B cell (primary cell): ENCODE results near the gene SLC17A1. TPM values are rescaled to one million over a fixed set of nuclear protein-coding genes. Genes with fewer than 3 reads are reported as not detected.

Experiments used
- ATAC-seq: fragments of 200-7000 bp; cut with Tn5 transposase; one replicate; pipeline ENCODE4 v1.10.0; 2021; ENCODE audit warnings: low read depth, mild to moderate bottlenecking, moderate number of reproducible peaks, moderate library complexity
- CTCF ChIA-PET: fragments of 350-600 bp; sonication (Branson Sonifier 250); formaldehyde crosslinking; loops from one replicate; lab custom pipeline; 2021; ENCODE audit warnings: antibody characterized with exemption, inconsistent platforms; lab: Charles Lee
- POLR2A ChIA-PET: fragments of 350-600 bp; sonication (Branson Sonifier 250); formaldehyde crosslinking; loops from one replicate; lab custom pipeline; 2021; ENCODE audit warnings: antibody characterized with exemption; lab: Charles Lee
- DNase-seq: peaks from one replicate; pipeline ENCODE4 v3.0.0; 2013
- H2AFZ ChIP-seq: 2 replicates; pipeline ENCODE4 v1.6.1; 2012; ENCODE audit warnings: mild to moderate bottlenecking, low read depth, low read length; ENCODE audit not compliant: insufficient read depth, poor library complexity, severe bottlenecking
- H3K27ac ChIP-seq, 2 donors: 1 replicate in 1 of 2; 2 replicates in 1 of 2; pipeline ENCODE4 v1.5.1; 2012 to 2013; ENCODE audit warnings: low read length in 2 of 2, mild to moderate bottlenecking in 2 of 2, moderate library complexity in 1 of 2
- H3K27me3 ChIP-seq, 4 experiments: fragments of 200-600 bp in 1 of 4; sonication (generic) in 1 of 4; replicated peaks in 1 of 4; 1 replicate in 2 of 4; 2 replicates in 2 of 4; pipeline versions ENCODE4 v1.6.1 to v1.7.0; 2013 to 2016; ENCODE audit warnings: low read length in 3 of 4, mild to moderate bottlenecking in 2 of 4, mixed read lengths in 1 of 4, moderate library complexity in 1 of 4; ENCODE audit not compliant: insufficient read depth in 4 of 4, control insufficient read depth in 3 of 4; ENCODE audit errors: control extremely low read depth in 1 of 4
- H3K36me3 ChIP-seq, 2 experiments: replicated peaks in 1 of 2; 1 replicate in 1 of 2; 2 replicates in 1 of 2; pipeline versions ENCODE4 v1.6.1 to v1.7.1; 2013; ENCODE audit warnings: low read length in 1 of 2; ENCODE audit not compliant: insufficient read depth in 2 of 2, control insufficient read depth in 1 of 2; ENCODE audit errors: control extremely low read depth in 1 of 2, extremely low read depth in 1 of 2
- H3K4me1 ChIP-seq, 2 donors: fragments of 200-600 bp in 1 of 2; sonication (generic) in 1 of 2; 1 replicate in 1 of 2; 2 replicates in 1 of 2; pipeline versions ENCODE4 v1.5.1 to v1.6.1; 2013 to 2017; ENCODE audit warnings: low read length in 2 of 2; ENCODE audit not compliant: control insufficient read depth in 2 of 2, insufficient read depth in 2 of 2
- H3K4me2 ChIP-seq: replicated peaks from 2 replicates; pipeline ENCODE3; 2012; ENCODE audit warnings: mild to moderate bottlenecking, low read depth, low read length; ENCODE audit not compliant: poor library complexity, severe bottlenecking
- H3K4me3 ChIP-seq, 5 experiments: fragments of 200-600 bp in 1 of 5; sonication (generic) in 1 of 5; 1 replicate in 3 of 5; 2 replicates in 2 of 5; pipeline versions ENCODE4 v1.5.1 to v1.7.0; 2011 to 2016; ENCODE audit warnings: low read length in 4 of 5, mild to moderate bottlenecking in 4 of 5, low read depth in 2 of 5, control low read depth in 1 of 5, moderate library complexity in 1 of 5; ENCODE audit not compliant: insufficient read depth in 1 of 5; ENCODE audit errors: control extremely low read depth in 1 of 5, extremely low read depth in 1 of 5
- H3K79me2 ChIP-seq: fragments of 200-600 bp; sonication (generic); one replicate; pipeline ENCODE4 v1.6.0; 2016; ENCODE audit warnings: low read length; ENCODE audit not compliant: control insufficient read depth, insufficient read depth
- H3K9ac ChIP-seq: fragments of 200-600 bp; sonication (generic); 2 replicates; pipeline ENCODE4 v1.6.1; 2017; ENCODE audit warnings: mild to moderate bottlenecking, low read length, moderate library complexity
- H3K9me3 ChIP-seq, 3 donors: one replicate each; pipeline versions ENCODE4 v1.6.1 to v1.7.1; 2013; ENCODE audit warnings: low read length in 2 of 3; ENCODE audit not compliant: control insufficient read depth in 2 of 3, insufficient read depth in 1 of 3; ENCODE audit errors: control extremely low read depth in 1 of 3
- H4K20me1 ChIP-seq: 2 replicates; pipeline ENCODE4 v1.6.0; 2012; ENCODE audit warnings: mild to moderate bottlenecking, low read length; ENCODE audit not compliant: insufficient read depth, control insufficient read depth, poor library complexity, severe bottlenecking
- H3K27ac Mint-ChIP-seq: one replicate; pipeline ENCODE4 v1.8.0; 2021; ENCODE audit warnings: mixed read lengths
- H3K27me3 Mint-ChIP-seq: one replicate; pipeline ENCODE4 v1.8.0; 2021; ENCODE audit warnings: mixed read lengths
- H3K4me1 Mint-ChIP-seq: one replicate; pipeline ENCODE4 v1.8.0; 2021; ENCODE audit warnings: mixed read lengths
- H3K4me3 Mint-ChIP-seq: one replicate; pipeline ENCODE4 v1.8.0; 2021; ENCODE audit warnings: mixed read lengths
- H3K9me3 Mint-ChIP-seq: one replicate; pipeline ENCODE4 v1.8.0; 2022; ENCODE audit warnings: mixed read lengths; ENCODE audit not compliant: insufficient read depth
- EZH2 ChIP-seq: IDR thresholded peaks from 2 replicates; pipeline ENCODE4 v1.6.1; 2012; ENCODE audit warnings: borderline replicate concordance, low read depth, mild to moderate bottlenecking, moderate library complexity, low read length; ENCODE audit not compliant: insufficient read depth, poor library complexity, severe bottlenecking
- WGBS: methylation state at CpG from one replicate; pipeline ENCODE4 v1.1.5; 2013; ENCODE audit warnings: missing lambda C conversion rate; ENCODE audit not compliant: insufficient coverage; 5-methylcytosine and 5-hydroxymethylcytosine counted together
- intact Hi-C: fragments of 100-400 bp; cut with micrococcal nuclease; formaldehyde crosslinking; loops from one replicate; pipeline ENCODE4 v1.10.0; 2022
- polyA plus RNA-seq: library from polyadenylated mRNA; depleted of rRNA; stranded (reverse); fragments of >200 nt; gene quantifications from 2 replicates; pipeline ENCODE4 v1.2.3, GENCODE V29; 2012
- total RNA-seq, 2 donors: library from RNA; stranded (reverse); fragments of 120-200 nt in 1 of 2; gene quantifications; 1 replicate in 1 of 2; 2 replicates in 1 of 2; pipeline versions ENCODE4 v1.2.3 to v1.2.4, GENCODE V29; 2013 to 2022
- TF ChIP-seq, protein P1 (sequence below): fragments of 200-600 bp; IDR thresholded peaks from one replicate; pipeline ENCODE4 v1.8.0; 2022; ENCODE audit warnings: antibody characterized with exemption, mild to moderate bottlenecking

The SLC17A1 gene
- total and polyA plus RNA-seq, 2 donors (not counting 1 experiment from before 2014, with no cell fraction given), result not detected

DNA sequence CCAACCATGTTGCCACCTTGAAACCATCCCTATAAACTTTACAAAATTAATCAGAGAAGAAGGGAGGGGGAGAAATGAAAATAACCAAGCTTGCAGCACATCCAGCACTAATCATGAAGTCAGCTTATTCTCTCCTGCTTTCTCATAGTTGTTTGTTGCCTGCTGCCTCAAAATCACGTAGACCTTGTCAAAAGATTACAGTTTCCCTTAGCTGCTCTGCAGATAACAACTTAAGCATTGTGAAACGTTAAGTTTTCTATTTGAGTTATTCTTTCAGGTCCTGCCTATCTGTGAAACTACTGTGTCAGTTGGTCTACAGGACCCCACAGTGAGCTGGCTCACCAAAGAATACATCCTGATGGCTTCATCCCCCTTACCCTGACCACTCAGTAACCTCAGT, 44.4 kb downstream of the SLC17A1 start:
- Histone ChIP-seq H3K27ac (no peak overlapping the region), H3K36me3 (no peaks in the 10 kb centered on the region), H3K4me2 (no peak overlapping the region), H4K20me1 (no peaks in the 10 kb centered on the region), H3K4me3 (no peak overlapping the region), H2AFZ (no peak overlapping the region), H3K27me3 (no peaks in the 10 kb centered on the region), H3K9me3 (no peaks in the 10 kb centered on the region), H3K4me1 (no peaks in the 10 kb centered on the region), H3K9ac (no peak overlapping the region), H3K79me2 (no peaks in the 10 kb centered on the region)
- intact Hi-C loops, result no loop called here
- Mint-ChIP-seq H3K4me1 (no peaks in the 10 kb centered on the region), H3K27ac (no peak overlapping the region), H3K9me3 (no peaks in the 10 kb centered on the region), H3K27me3 (peaks cover 5% of the 10 kb centered on the region), H3K4me3 (no peak overlapping the region)
- POLR2A ChIA-PET, result no interaction called here
- no peak for TF ChIP-seq EZH2
- TF ChIP-seq, protein P1, sequence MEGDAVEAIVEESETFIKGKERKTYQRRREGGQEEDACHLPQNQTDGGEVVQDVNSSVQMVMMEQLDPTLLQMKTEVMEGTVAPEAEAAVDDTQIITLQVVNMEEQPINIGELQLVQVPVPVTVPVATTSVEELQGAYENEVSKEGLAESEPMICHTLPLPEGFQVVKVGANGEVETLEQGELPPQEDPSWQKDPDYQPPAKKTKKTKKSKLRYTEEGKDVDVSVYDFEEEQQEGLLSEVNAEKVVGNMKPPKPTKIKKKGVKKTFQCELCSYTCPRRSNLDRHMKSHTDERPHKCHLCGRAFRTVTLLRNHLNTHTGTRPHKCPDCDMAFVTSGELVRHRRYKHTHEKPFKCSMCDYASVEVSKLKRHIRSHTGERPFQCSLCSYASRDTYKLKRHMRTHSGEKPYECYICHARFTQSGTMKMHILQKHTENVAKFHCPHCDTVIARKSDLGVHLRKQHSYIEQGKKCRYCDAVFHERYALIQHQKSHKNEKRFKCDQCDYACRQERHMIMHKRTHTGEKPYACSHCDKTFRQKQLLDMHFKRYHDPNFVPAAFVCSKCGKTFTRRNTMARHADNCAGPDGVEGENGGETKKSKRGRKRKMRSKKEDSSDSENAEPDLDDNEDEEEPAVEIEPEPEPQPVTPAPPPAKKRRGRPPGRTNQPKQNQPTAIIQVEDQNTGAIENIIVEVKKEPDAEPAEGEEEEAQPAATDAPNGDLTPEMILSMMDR, result no peak
- DNase-seq, result no peak
- ATAC-seq, result no peak
- CTCF ChIA-PET, result interaction anchor here (1.0 to 5.0 kb wide), 7 partner anchors 18 to 216 kb away, joined by 3 to 63 read pairs (median 11); no protein-coding TSS in a partner anchor
- WGBS, result 100% methylated on average over 2 of the region's 2 CpGs

DNA sequence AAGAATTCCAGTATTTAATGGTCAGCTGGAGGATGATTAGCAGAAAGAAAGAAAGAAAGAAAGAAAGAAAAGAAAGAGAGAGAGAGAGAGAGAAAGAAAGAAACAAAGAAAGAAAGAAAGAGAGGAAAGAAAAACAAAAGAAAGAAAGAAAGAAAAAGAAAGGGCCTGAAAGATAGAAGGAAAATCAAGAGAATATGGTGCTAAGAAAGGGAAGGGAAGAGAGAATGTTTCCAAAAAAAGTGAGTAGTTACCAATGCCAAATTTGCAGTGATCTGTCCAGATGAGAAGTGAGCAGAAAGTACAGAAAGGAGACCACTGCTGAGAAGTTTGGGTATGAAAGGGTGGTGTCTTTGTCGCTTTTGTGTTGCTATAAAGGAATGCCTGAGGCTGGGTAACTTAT, 50.7 kb downstream of the SLC17A1 start:
- Mint-ChIP-seq H3K27ac (no peak overlapping the region), H3K4me3 (no peak overlapping the region), H3K27me3 (peaks cover 17% of the 10 kb centered on the region), H3K4me1 (no peaks in the 10 kb centered on the region), H3K9me3 (no peaks in the 10 kb centered on the region)
- DNase-seq, result no peak
- no peak overlapping the region for H3K27ac ChIP-seq
- H3K79me2 ChIP-seq, result no peaks in the 10 kb centered on the region
- H3K27me3 ChIP-seq, result peaks cover 0 to 15% (median 0%) of the 10 kb centered on the region in 4 experiments
- intact Hi-C loops, result no loop called here
- no peak overlapping the region for H2AFZ ChIP-seq
- H3K4me1 ChIP-seq, result no peaks in the 10 kb centered on the region
- TF ChIP-seq EZH2, result no peak
- TF ChIP-seq, protein P1, result no peak
- no peaks in the 10 kb centered on the region for H3K9me3 ChIP-seq
- H3K9ac ChIP-seq, result no peak overlapping the region
- POLR2A ChIA-PET, result interaction anchor here (0.7 kb wide), 1 partner anchor 493 kb away, joined by 5 read pairs; no protein-coding TSS in a partner anchor
- ATAC-seq, result no peak
- H3K4me3 ChIP-seq, result no peak overlapping the region
- H4K20me1 ChIP-seq, result no peaks in the 10 kb centered on the region
- no peak overlapping the region for H3K4me2 ChIP-seq
- no peaks in the 10 kb centered on the region for H3K36me3 ChIP-seq
- CTCF ChIA-PET, result no interaction called here
- whole genome bisulfite sequencing, result 82% methylated on average over 1 of the region's 1 CpG
